ENCODE results near the gene STX3. TPM values are rescaled to one million over a fixed set of nuclear protein-coding genes. Genes with fewer than 3 reads are reported as not detected.

STX3 gene
- total RNA-seq (ENCODE audit: unreplicated experiment) = 42.1 TPM
- long read RNA-seq, partial matches to known transcripts = 1 of 18 reads
- long read RNA-seq, other reads (novel, unspliced or antisense) = 13 of 18 reads

GRCh38 chr11:59754859-59755700 lies at the start of gene STX3:
STX3 (plus strand) TSS chr11:59755376; CDS start chr11:59755606, 230 bp downstream.
- no peak for TF ChIP-seq CTCF (IDR thresholded peaks at IDR 0.05; ENCODE audit: partially characterized antibody, unreplicated experiment)
- no peaks in the 10 kb centered on the region for H3K36me3 Mint-ChIP-seq (ENCODE audit: unreplicated experiment)
- peaks cover 9% of the 10 kb centered on the region for H3K9me3 Mint-ChIP-seq (ENCODE audit: unreplicated experiment)
- peak within 1 kb of the TSS; percentile 92 for H3K27ac Mint-ChIP-seq (ENCODE audit: unreplicated experiment)
- peaks cover 15% of the 10 kb centered on the region for H3K27me3 Mint-ChIP-seq (ENCODE audit: unreplicated experiment)
- peak within 1 kb of the TSS; percentile 100 for H3K4me3 Mint-ChIP-seq (ENCODE audit: unreplicated experiment)
- peak; percentile 76 for DNase-seq
- H3K4me1 Mint-ChIP-seq (ENCODE audit: low read depth, unreplicated experiment) = peaks cover 12% of the 10 kb centered on the region

- H3K4me1 Mint-ChIP-seq (ENCODE audit: low read depth, unreplicated experiment) = peaks cover 2% of the 10 kb centered on the region
- H3K27me3 Mint-ChIP-seq (ENCODE audit: unreplicated experiment) = peaks cover 2% of the 10 kb centered on the region
- TF ChIP-seq CTCF (IDR thresholded peaks at IDR 0.05; ENCODE audit: partially characterized antibody, unreplicated experiment) = no peak
- peaks cover 2% of the 10 kb centered on the region for H3K9me3 Mint-ChIP-seq (ENCODE audit: unreplicated experiment)
- no peak overlapping the region for H3K4me3 Mint-ChIP-seq (ENCODE audit: unreplicated experiment)
- no peak overlapping the region for H3K27ac Mint-ChIP-seq (ENCODE audit: unreplicated experiment)
- no peaks in the 10 kb centered on the region for H3K36me3 Mint-ChIP-seq (ENCODE audit: unreplicated experiment)
- no peak for DNase-seq
Observed at GRCh38 chr11:59706518-59707285, 48.5 kb upstream of the STX3 start.

- DNase-seq = no peak
- H3K27me3 Mint-ChIP-seq (ENCODE audit: unreplicated experiment) = no peaks in the 10 kb centered on the region
- no peaks in the 10 kb centered on the region for H3K36me3 Mint-ChIP-seq (ENCODE audit: unreplicated experiment)
- peaks cover 2% of the 10 kb centered on the region for H3K9me3 Mint-ChIP-seq (ENCODE audit: unreplicated experiment)
- H3K4me1 Mint-ChIP-seq (ENCODE audit: low read depth, unreplicated experiment) = peaks cover 2% of the 10 kb centered on the region
- no peak overlapping the region for H3K4me3 Mint-ChIP-seq (ENCODE audit: unreplicated experiment)
- no peak for TF ChIP-seq CTCF (IDR thresholded peaks at IDR 0.05; ENCODE audit: partially characterized antibody, unreplicated experiment)
- H3K27ac Mint-ChIP-seq (ENCODE audit: unreplicated experiment) = no peak overlapping the region
Observed at GRCh38 chr11:59707371-59707770, 47.8 kb upstream of the STX3 start.

- H3K4me1 Mint-ChIP-seq (ENCODE audit: low read depth, unreplicated experiment) = peaks cover 2% of the 10 kb centered on the region
- TF ChIP-seq CTCF (IDR thresholded peaks at IDR 0.05; ENCODE audit: partially characterized antibody, unreplicated experiment) = no peak
- no peaks in the 10 kb centered on the region for H3K36me3 Mint-ChIP-seq (ENCODE audit: unreplicated experiment)
- peaks cover 2% of the 10 kb centered on the region for H3K9me3 Mint-ChIP-seq (ENCODE audit: unreplicated experiment)
- no peak for DNase-seq
- no peaks in the 10 kb centered on the region for H3K27me3 Mint-ChIP-seq (ENCODE audit: unreplicated experiment)
- H3K27ac Mint-ChIP-seq (ENCODE audit: unreplicated experiment) = no peak overlapping the region
- no peak overlapping the region for H3K4me3 Mint-ChIP-seq (ENCODE audit: unreplicated experiment)
Observed at GRCh38 chr11:59708537-59708936, 46.6 kb upstream of the STX3 start.

Data from glutamatergic neuron (in vitro differentiated cells).